Endothelial cell of umbilical vein (primary cell): ENCODE data around the gene ZPBP2. TPM values are rescaled to one million over a fixed set of nuclear protein-coding genes. Genes with fewer than 3 reads are reported as not detected.
"Not testable (repeated sequence)": the region's sequence is repeated elsewhere in the genome, so short reads cannot be mapped to it uniquely, and the experiment has no call there.

Experiments
- BruUV-seq: library from RNA; stranded (reverse); fragments of 400-500 nt; replicated peaks from 2 replicates; lab custom pipeline; 2021; lab: Mats Ljungman, UMichigan
- CTCF ChIA-PET: fragments of 300-600, 350-600 bp; sonication (Branson Sonifier 250); formaldehyde crosslinking; loops from one replicate; lab custom pipeline; 2021; ENCODE audit warnings: antibody characterized with exemption, inconsistent platforms; lab: Charles Lee
- POLR2A ChIA-PET: fragments of 300-600, 350-600 bp; sonication (Branson Sonifier 250); formaldehyde crosslinking; loops from one replicate; lab custom pipeline; 2021; ENCODE audit warnings: antibody characterized with exemption, inconsistent platforms; lab: Charles Lee
- DNase-seq: peaks from one replicate; pipeline ENCODE4 v3.0.0-alpha.2; 2011; ENCODE audit warnings: low read depth, low spot score
- FAIRE-seq: peaks from 2 replicates; lab custom pipeline; 2011; peaks lifted over from hg19 to GRCh38; lab: Jason Lieb, UNC
- H2AFZ ChIP-seq: 2 replicates; pipeline ENCODE4 v1.6.0; 2012; ENCODE audit warnings: low read depth, low read length, control low read depth, inconsistent platforms
- H3K27ac ChIP-seq: 2 replicates; pipeline ENCODE4 v1.5.1; 2011; ENCODE audit warnings: low read depth, mild to moderate bottlenecking, control low read depth, low read length, moderate library complexity; ENCODE audit not compliant: insufficient read depth
- H3K27me3 ChIP-seq, 2 experiments: 2 replicates each; pipeline versions ENCODE4 v1.6.0 to v1.6.1; 2011; ENCODE audit warnings: low read length in 2 of 2, mixed read lengths in 1 of 2; ENCODE audit not compliant: control insufficient read depth in 2 of 2, insufficient read depth in 2 of 2
- H3K36me3 ChIP-seq, 2 experiments: 2 replicates in 1 of 2; 3 replicates in 1 of 2; pipeline ENCODE4 v1.5.1; 2011; ENCODE audit warnings: low read length in 2 of 2, mild to moderate bottlenecking in 1 of 2, moderate library complexity in 1 of 2; ENCODE audit not compliant: control insufficient read depth in 2 of 2, insufficient read depth in 2 of 2; ENCODE audit errors: extremely low read depth in 1 of 2
- H3K4me1 ChIP-seq: 3 replicates; pipeline ENCODE4 v1.5.1; 2011; ENCODE audit warnings: mild to moderate bottlenecking, low read length; ENCODE audit not compliant: control insufficient read depth, insufficient read depth; ENCODE audit errors: extremely low read depth
- H3K4me2 ChIP-seq: 2 replicates; pipeline ENCODE4 v1.6.1; 2011; ENCODE audit warnings: low read length, control low read depth, mixed read lengths; ENCODE audit not compliant: insufficient read depth
- H3K4me3 ChIP-seq, 3 experiments: fragments of 200-600 bp in 1 of 3; sonication (generic), shearing (Covaris generic) in 1 of 3; replicated peaks in 1 of 3; 2 replicates each; pipeline ENCODE4 v1.5.1; 2011 to 2016; ENCODE audit warnings: control low read depth in 3 of 3, low read length in 3 of 3, mild to moderate bottlenecking in 2 of 3, inconsistent platforms in 1 of 3, low read depth in 1 of 3, moderate library complexity in 1 of 3; ENCODE audit not compliant: insufficient read depth in 1 of 3
- H3K79me2 ChIP-seq: 2 replicates; pipeline ENCODE4 v1.6.0; 2012; ENCODE audit warnings: low read length, inconsistent platforms; ENCODE audit not compliant: control insufficient read depth, insufficient read depth
- H3K9ac ChIP-seq: replicated peaks from 2 replicates; pipeline ENCODE3; 2011; ENCODE audit warnings: low read length, control low read depth; ENCODE audit not compliant: insufficient read depth; ENCODE audit errors: extremely low read depth
- H3K9me1 ChIP-seq: replicated peaks from 3 replicates; pipeline ENCODE4 v1.6.0; 2011; ENCODE audit warnings: mild to moderate bottlenecking, low read length; ENCODE audit not compliant: control insufficient read depth, insufficient read depth; ENCODE audit errors: extremely low read depth
- H3K9me3 ChIP-seq: replicated peaks from 2 replicates; pipeline ENCODE4 v1.5.1; 2012; ENCODE audit warnings: low read length, inconsistent platforms; ENCODE audit not compliant: control insufficient read depth, insufficient read depth
- H4K20me1 ChIP-seq: replicated peaks from 2 replicates; pipeline ENCODE3; 2011; ENCODE audit warnings: mild to moderate bottlenecking, low read length; ENCODE audit not compliant: control insufficient read depth, insufficient read depth; ENCODE audit errors: extremely low read depth
- EZH2 ChIP-seq: IDR thresholded peaks from 2 replicates; pipeline ENCODE4 v1.6.1; 2012; ENCODE audit warnings: borderline replicate concordance, low read depth, mild to moderate bottlenecking, moderate library complexity, low read length, inconsistent platforms; ENCODE audit not compliant: severe bottlenecking
- FOS ChIP-seq: IDR thresholded peaks from 2 replicates; pipeline ENCODE4 v1.6.1; 2011; ENCODE audit warnings: mild to moderate bottlenecking, low read length, moderate library complexity, borderline replicate concordance; ENCODE audit not compliant: insufficient read depth
- GATA2 ChIP-seq: IDR thresholded peaks from 2 replicates; pipeline ENCODE4 v1.7.0; 2011; ENCODE audit warnings: low read depth, mild to moderate bottlenecking, moderate library complexity, mixed read lengths, low read length; ENCODE audit not compliant: insufficient read length, insufficient read depth
- JUN ChIP-seq: IDR thresholded peaks from 2 replicates; pipeline ENCODE4 v1.6.1; 2011; ENCODE audit warnings: borderline replicate concordance, low read depth; ENCODE audit not compliant: insufficient read length, insufficient read depth
- MAX ChIP-seq: IDR thresholded peaks from 2 replicates; pipeline ENCODE4 v1.6.1; 2011; ENCODE audit not compliant: insufficient read depth, insufficient read length
- MYC ChIP-seq: IDR thresholded peaks from one replicate; pipeline ENCODE4 v1.6.1; 2011; ENCODE audit warnings: mild to moderate bottlenecking, low read depth, low read length
- POLR2A ChIP-seq: IDR thresholded peaks from 2 replicates; pipeline ENCODE4 v1.6.1; 2012; ENCODE audit warnings: low read depth, mild to moderate bottlenecking, control low read depth, low read length
- POLR2AphosphoS5 ChIP-seq: IDR thresholded peaks from 2 replicates; pipeline ENCODE4 v1.6.1; 2012; ENCODE audit warnings: low read depth, mild to moderate bottlenecking, control low read depth, low read length, moderate library complexity; ENCODE audit not compliant: insufficient read depth
- dilution Hi-C: fragments of 300-500 bp; cut with MboI; formaldehyde crosslinking; loops from one replicate; pipeline ENCODE4 v1.15.0; 2019; ENCODE audit warnings: low sequenced_read_pairs; ENCODE audit not compliant: extremely low pct_ligation_motif_present
- intact Hi-C: fragments of 100-400 bp; cut with micrococcal nuclease; formaldehyde crosslinking; loops from one replicate; pipeline ENCODE4 v1.10.0; 2022
- polyA plus RNA-seq, 4 experiments: library from polyadenylated mRNA; depleted of rRNA in 3 of 4; stranded (reverse) in 3 of 4; unstranded in 1 of 4; fragments of >200 nt; gene quantifications; 2 replicates each; pipeline versions ENCODE4 v1.2.1 to v1.2.3, GENCODE V29; 2011 to 2012; ENCODE audit warnings: missing spikeins in 1 of 4
- total RNA-seq: library from RNA; stranded (reverse); gene quantifications from 2 replicates; pipeline ENCODE4 v1.2.3, GENCODE V29; 2021
- TF ChIP-seq, protein P1 (sequence below), 2 donors: IDR thresholded peaks; 1 replicate in 1 of 2; 2 replicates in 1 of 2; pipeline ENCODE4 v1.5.1; 2011; ENCODE audit warnings: low read length in 2 of 2, mild to moderate bottlenecking in 2 of 2, moderate library complexity in 2 of 2, control low read depth in 1 of 2, inconsistent platforms in 1 of 2, low read depth in 1 of 2; ENCODE audit not compliant: insufficient read depth in 1 of 2; ENCODE audit errors: extremely low read depth in 1 of 2

The ZPBP2 gene
- total and polyA plus RNA-seq, 2 donors (not counting 3 experiments of a cell fraction or from before 2014, with no cell fraction given) = not detected

GRCh38 chr17:39872751-39873150 is 4.7 kb downstream of the ZPBP2 start:
- Histone ChIP-seq H3K9ac (no peak overlapping the region), H3K4me1 (no peaks in the 10 kb centered on the region), H2AFZ (no peak overlapping the region), H4K20me1 (no peaks in the 10 kb centered on the region), H3K4me3 (no peak overlapping the region), H3K27ac (no peak overlapping the region), H3K9me3 (no peaks in the 10 kb centered on the region), H3K79me2 (no peaks in the 10 kb centered on the region), H3K4me2 (no peak overlapping the region), H3K9me1 (no peaks in the 10 kb centered on the region), H3K27me3 (peaks cover 16 to 31% of the 10 kb centered on the region in 2 experiments), H3K36me3 (no peaks in the 10 kb centered on the region)
- CTCF ChIA-PET = interaction anchor here (0.6 to 2.6 kb wide), 14 partner anchors 9 to 296 kb away, joined by 3 to 24 read pairs (median 4); partner anchors contain the start of gene PSMD3
- intact Hi-C loops = loop anchor here (1.0 to 2.0 kb wide), 2 partner anchors 86 to 108 kb away; partner anchors contain the start of gene PSMD3
- peak; percentile 19 for DNase-seq
- dilution Hi-C loops = no loop called here
- POLR2A ChIA-PET = no interaction called here
- BruUV-seq = no TSS peak
- no peak for TF ChIP-seq POLR2AphosphoS5
- TF ChIP-seq JUN = no peak
- TF ChIP-seq, protein P1, sequence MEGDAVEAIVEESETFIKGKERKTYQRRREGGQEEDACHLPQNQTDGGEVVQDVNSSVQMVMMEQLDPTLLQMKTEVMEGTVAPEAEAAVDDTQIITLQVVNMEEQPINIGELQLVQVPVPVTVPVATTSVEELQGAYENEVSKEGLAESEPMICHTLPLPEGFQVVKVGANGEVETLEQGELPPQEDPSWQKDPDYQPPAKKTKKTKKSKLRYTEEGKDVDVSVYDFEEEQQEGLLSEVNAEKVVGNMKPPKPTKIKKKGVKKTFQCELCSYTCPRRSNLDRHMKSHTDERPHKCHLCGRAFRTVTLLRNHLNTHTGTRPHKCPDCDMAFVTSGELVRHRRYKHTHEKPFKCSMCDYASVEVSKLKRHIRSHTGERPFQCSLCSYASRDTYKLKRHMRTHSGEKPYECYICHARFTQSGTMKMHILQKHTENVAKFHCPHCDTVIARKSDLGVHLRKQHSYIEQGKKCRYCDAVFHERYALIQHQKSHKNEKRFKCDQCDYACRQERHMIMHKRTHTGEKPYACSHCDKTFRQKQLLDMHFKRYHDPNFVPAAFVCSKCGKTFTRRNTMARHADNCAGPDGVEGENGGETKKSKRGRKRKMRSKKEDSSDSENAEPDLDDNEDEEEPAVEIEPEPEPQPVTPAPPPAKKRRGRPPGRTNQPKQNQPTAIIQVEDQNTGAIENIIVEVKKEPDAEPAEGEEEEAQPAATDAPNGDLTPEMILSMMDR (IDR thresholded peaks at IDR 0.05; ENCODE audit: extremely low read depth in 1 of 2, insufficient read depth in 1 of 2, low read depth in 1 of 2, low read length in 2 of 2) = no peak
- no peak for TF ChIP-seq MAX
- TF ChIP-seq GATA2 = no peak
- TF ChIP-seq MYC = no peak
- no peak for TF ChIP-seq POLR2A
- TF ChIP-seq EZH2 = no peak
- no peak for TF ChIP-seq FOS
- no peak for FAIRE-seq

- H4K20me1 ChIP-seq, BruUV-seq, H2AFZ ChIP-seq, H3K9me1 ChIP-seq, FAIRE-seq, H3K36me3 ChIP-seq, H3K9ac ChIP-seq, DNase-seq, H3K79me2 ChIP-seq, H3K4me1 ChIP-seq, POLR2A ChIA-PET, H3K27ac ChIP-seq, H3K9me3 ChIP-seq, intact Hi-C loops, dilution Hi-C loops, H3K4me3 ChIP-seq, H3K4me2 ChIP-seq: not testable (repeated sequence)
- H3K27me3 ChIP-seq = peaks cover 9 to 19% of the 10 kb centered on the region in 2 experiments
- CTCF ChIA-PET = interaction anchor here (3.1 kb wide), 1 partner anchor 9 kb away, joined by 13 read pairs; no protein-coding TSS in a partner anchor
Measured at GRCh38 chr17:39886102-39886501, 18.1 kb downstream of the ZPBP2 start.
